Liver (tissue), 9 donors: ENCODE results near the gene ABLIM3. TPM values are rescaled to one million over a fixed set of nuclear protein-coding genes. Genes with fewer than 3 reads are reported as not detected.

Experiments used
- DNase-seq: peaks from one replicate; pipeline ENCODE4 v3.0.0-alpha.2; 2017; ENCODE audit warnings: low spot score
- H3K27ac ChIP-seq, 2 donors: one replicate each; pipeline ENCODE4 v1.7.0; 2013; ENCODE audit warnings: inconsistent platforms in 2 of 2, low read length in 2 of 2, control low read depth in 1 of 2, low read depth in 1 of 2, mild to moderate bottlenecking in 1 of 2
- H3K27me3 ChIP-seq, 4 donors: one replicate each; pipeline versions ENCODE4 v1.6.1 to v1.7.0; 2013; ENCODE audit warnings: low read length in 3 of 4, inconsistent platforms in 1 of 4, mild to moderate bottlenecking in 1 of 4, moderate library complexity in 1 of 4; ENCODE audit not compliant: control insufficient read depth in 4 of 4, insufficient read depth in 4 of 4
- H3K36me3 ChIP-seq, 4 donors: one replicate each; pipeline versions ENCODE4 v1.6.1 to v1.7.0; 2013; ENCODE audit warnings: low read length in 3 of 4, mild to moderate bottlenecking in 3 of 4, low read depth in 1 of 4, moderate library complexity in 1 of 4; ENCODE audit not compliant: control insufficient read depth in 4 of 4, insufficient read depth in 3 of 4
- H3K4me1 ChIP-seq, 4 donors: one replicate each; pipeline versions ENCODE4 v1.6.1 to v1.7.0; 2013; ENCODE audit warnings: low read length in 3 of 4, mild to moderate bottlenecking in 3 of 4, moderate library complexity in 1 of 4; ENCODE audit not compliant: control insufficient read depth in 4 of 4, insufficient read depth in 4 of 4
- H3K4me3 ChIP-seq, 3 donors: one replicate each; pipeline versions ENCODE4 v1.6.1 to v1.7.0; 2013; ENCODE audit warnings: low read length in 3 of 3, control low read depth in 1 of 3, low read depth in 1 of 3, mild to moderate bottlenecking in 1 of 3
- H3K9ac ChIP-seq, 2 donors: one replicate each; pipeline ENCODE4 v1.7.0; 2013; ENCODE audit warnings: low read length in 2 of 2, mild to moderate bottlenecking in 2 of 2, moderate library complexity in 2 of 2, control low read depth in 1 of 2, low read depth in 1 of 2
- H3K9me3 ChIP-seq, 4 donors: one replicate each; pipeline versions ENCODE4 v1.6.1 to v1.7.0; 2013; ENCODE audit warnings: low read length in 3 of 4; ENCODE audit not compliant: control insufficient read depth in 4 of 4
- ATF3 ChIP-seq: IDR thresholded peaks from 2 replicates; pipeline ENCODE4 v1.6.1; 2016; ENCODE audit warnings: antibody characterized with exemption
- EGR1 ChIP-seq, 2 donors: IDR thresholded peaks; 2 replicates each; pipeline ENCODE4 v1.6.1; 2016 to 2018; ENCODE audit warnings: antibody characterized with exemption in 2 of 2, low read depth in 2 of 2
- FOXA1 ChIP-seq: IDR thresholded peaks from 2 replicates; pipeline ENCODE4 v1.6.1; 2016; ENCODE audit warnings: antibody characterized with exemption
- FOXA2 ChIP-seq: IDR thresholded peaks from 2 replicates; pipeline ENCODE4 v1.6.1; 2016; ENCODE audit warnings: antibody characterized with exemption
- GABPA ChIP-seq, 2 donors: IDR thresholded peaks in 1 of 2; conservative IDR thresholded peaks in 1 of 2; 2 replicates each; pipeline ENCODE4 v1.6.1; 2016; ENCODE audit warnings: antibody characterized with exemption in 2 of 2, mild to moderate bottlenecking in 1 of 2, moderate library complexity in 1 of 2
- HNF4A ChIP-seq, 2 donors: conservative IDR thresholded peaks; 2 replicates each; pipeline ENCODE4 v1.6.1; 2016; ENCODE audit warnings: antibody characterized with exemption in 2 of 2, mild to moderate bottlenecking in 2 of 2
- HNF4G ChIP-seq: IDR thresholded peaks from 2 replicates; pipeline ENCODE4 v1.6.1; 2016; ENCODE audit warnings: antibody characterized with exemption
- JUND ChIP-seq, 2 donors: IDR thresholded peaks; 2 replicates each; pipeline ENCODE4 v1.6.1; 2016; ENCODE audit warnings: antibody characterized with exemption in 2 of 2
- NR2F2 ChIP-seq: IDR thresholded peaks from 2 replicates; pipeline ENCODE4 v1.6.1; 2016; ENCODE audit warnings: antibody characterized with exemption
- RAD21 ChIP-seq, 2 donors: IDR thresholded peaks; 2 replicates each; pipeline ENCODE4 v1.6.1; 2016; ENCODE audit warnings: antibody characterized with exemption in 2 of 2, mild to moderate bottlenecking in 2 of 2
- REST ChIP-seq: IDR thresholded peaks from 2 replicates; pipeline ENCODE4 v1.6.1; 2016; ENCODE audit warnings: antibody characterized with exemption, mild to moderate bottlenecking
- RXRA ChIP-seq, 2 donors: IDR thresholded peaks; 2 replicates each; pipeline ENCODE4 v1.6.1; 2017 to 2018; ENCODE audit warnings: antibody characterized with exemption in 2 of 2, mild to moderate bottlenecking in 1 of 2
- SP1 ChIP-seq: IDR thresholded peaks from 2 replicates; pipeline ENCODE4 v1.6.1; 2018; ENCODE audit warnings: antibody characterized with exemption, mild to moderate bottlenecking
- TAF1 ChIP-seq: conservative IDR thresholded peaks from 2 replicates; pipeline ENCODE4 v1.6.1; 2016; ENCODE audit warnings: antibody characterized with exemption, mild to moderate bottlenecking
- YY1 ChIP-seq: IDR thresholded peaks from 2 replicates; pipeline ENCODE4 v1.6.1; 2016; ENCODE audit warnings: antibody characterized with exemption, mild to moderate bottlenecking
- WGBS: extraction: QIAGEN DNeasy Blood & Tissue Kit; methylation state at CpG from one replicate; pipeline ENCODE4 v1.1.7; 2013; 5-methylcytosine and 5-hydroxymethylcytosine counted together
- polyA plus RNA-seq, 2 donors: library from polyadenylated mRNA; stranded (reverse) in 1 of 2; unstranded in 1 of 2; fragments of 200-250 nt in 1 of 2; fragments of >200 nt in 1 of 2; fragmentation: Nextera tagmentation in 1 of 2; extraction: Ambion mirVana in 1 of 2; gene quantifications; one replicate each; pipeline versions ENCODE4 v1.2.1 to v1.2.3, GENCODE V29; 2013 to 2015
- total RNA-seq, 2 donors: library from RNA; depleted of rRNA; stranded (reverse); fragments of >200 nt; gene quantifications; one replicate each; pipeline ENCODE4 v1.2.3, GENCODE V29; 2014
- TF ChIP-seq, protein P1 (sequence below): IDR thresholded peaks from 2 replicates; pipeline ENCODE4 v1.6.1; 2016; ENCODE audit warnings: antibody characterized with exemption
- TF ChIP-seq, protein P2 (sequence below): fragments of 150-350 bp; IDR thresholded peaks from 2 replicates; pipeline ENCODE4 v1.5.1; 2017; ENCODE audit warnings: improper control_type of control experiment, low read depth, low read length; ENCODE audit not compliant: missing input control
- TF ChIP-seq, protein P3 (sequence below): IDR thresholded peaks from 2 replicates; pipeline ENCODE4 v1.6.1; 2016; ENCODE audit warnings: antibody characterized with exemption
- donor health status: healthy.
- donor health status: healthy.
- donor health status: healthy.
- donor health status: healthy.
- donor health status: healthy.

ABLIM3 gene
- total and polyA plus RNA-seq, 4 donors, result 6.8 to 131 (median 43.1) TPM

DNA sequence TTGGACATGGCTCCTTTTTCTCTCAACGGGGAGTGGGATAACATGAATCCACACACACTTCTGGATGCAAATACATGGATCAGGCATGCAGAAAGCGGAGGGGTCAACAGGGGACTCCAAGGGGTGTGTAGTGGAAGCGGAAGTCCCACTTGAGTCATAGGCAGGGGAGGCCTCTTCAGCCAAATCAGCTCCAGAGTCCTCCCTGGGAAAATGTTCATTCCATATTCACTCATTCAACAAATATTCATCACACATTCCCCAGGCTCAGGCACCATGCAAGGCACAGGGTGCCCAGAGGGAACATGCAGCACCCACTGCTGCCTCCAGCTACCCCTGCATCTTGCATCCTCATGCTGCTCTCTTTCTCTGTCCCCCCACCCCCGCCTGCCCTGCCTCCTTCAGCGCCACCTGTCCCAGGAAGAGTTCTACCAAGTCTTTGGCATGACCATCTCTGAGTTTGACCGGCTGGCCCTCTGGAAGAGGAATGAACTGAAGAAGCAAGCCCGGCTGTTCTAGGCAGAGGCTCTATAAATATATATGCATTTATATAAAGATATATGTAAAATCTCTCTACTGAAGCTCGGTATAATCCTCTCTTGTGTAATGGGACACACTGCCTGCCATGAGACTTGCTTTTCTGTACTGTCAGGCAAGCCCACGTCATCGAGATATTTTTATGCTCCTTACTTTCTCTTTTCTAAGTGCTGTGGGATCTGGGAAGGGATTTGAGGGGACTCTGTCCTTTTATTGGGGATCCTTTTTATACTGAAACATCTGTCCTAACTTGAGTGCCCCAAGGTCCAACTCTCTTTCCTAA is 116.8 kb downstream of the ABLIM3 start:
- TF ChIP-seq, protein P1, sequence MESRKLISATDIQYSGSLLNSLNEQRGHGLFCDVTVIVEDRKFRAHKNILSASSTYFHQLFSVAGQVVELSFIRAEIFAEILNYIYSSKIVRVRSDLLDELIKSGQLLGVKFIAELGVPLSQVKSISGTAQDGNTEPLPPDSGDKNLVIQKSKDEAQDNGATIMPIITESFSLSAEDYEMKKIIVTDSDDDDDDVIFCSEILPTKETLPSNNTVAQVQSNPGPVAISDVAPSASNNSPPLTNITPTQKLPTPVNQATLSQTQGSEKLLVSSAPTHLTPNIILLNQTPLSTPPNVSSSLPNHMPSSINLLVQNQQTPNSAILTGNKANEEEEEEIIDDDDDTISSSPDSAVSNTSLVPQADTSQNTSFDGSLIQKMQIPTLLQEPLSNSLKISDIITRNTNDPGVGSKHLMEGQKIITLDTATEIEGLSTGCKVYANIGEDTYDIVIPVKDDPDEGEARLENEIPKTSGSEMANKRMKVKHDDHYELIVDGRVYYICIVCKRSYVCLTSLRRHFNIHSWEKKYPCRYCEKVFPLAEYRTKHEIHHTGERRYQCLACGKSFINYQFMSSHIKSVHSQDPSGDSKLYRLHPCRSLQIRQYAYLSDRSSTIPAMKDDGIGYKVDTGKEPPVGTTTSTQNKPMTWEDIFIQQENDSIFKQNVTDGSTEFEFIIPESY, result no peak
- TF ChIP-seq HNF4G (no peak), TAF1 (no peak), FOXA1 (no peak), JUND (IDR thresholded peaks at IDR 0.05) (no peak), EGR1 (IDR thresholded peaks at IDR 0.05; ENCODE audit: low read depth in 2 of 2) (no peak), SP1 (no peak), ATF3 (no peak), RXRA (IDR thresholded peaks at IDR 0.05) (no peak), GABPA (IDR thresholded peaks at IDR 0.05 in 1 of 2, conservative IDR thresholded peaks at IDR 0.05 in 1 of 2) (no peak), RAD21 (IDR thresholded peaks at IDR 0.05) (no peak), HNF4A (conservative IDR thresholded peaks at IDR 0.05) (no peak), REST (no peak), NR2F2 (no peak), YY1 (no peak), FOXA2 (no peak)
- TF ChIP-seq, protein P2, sequence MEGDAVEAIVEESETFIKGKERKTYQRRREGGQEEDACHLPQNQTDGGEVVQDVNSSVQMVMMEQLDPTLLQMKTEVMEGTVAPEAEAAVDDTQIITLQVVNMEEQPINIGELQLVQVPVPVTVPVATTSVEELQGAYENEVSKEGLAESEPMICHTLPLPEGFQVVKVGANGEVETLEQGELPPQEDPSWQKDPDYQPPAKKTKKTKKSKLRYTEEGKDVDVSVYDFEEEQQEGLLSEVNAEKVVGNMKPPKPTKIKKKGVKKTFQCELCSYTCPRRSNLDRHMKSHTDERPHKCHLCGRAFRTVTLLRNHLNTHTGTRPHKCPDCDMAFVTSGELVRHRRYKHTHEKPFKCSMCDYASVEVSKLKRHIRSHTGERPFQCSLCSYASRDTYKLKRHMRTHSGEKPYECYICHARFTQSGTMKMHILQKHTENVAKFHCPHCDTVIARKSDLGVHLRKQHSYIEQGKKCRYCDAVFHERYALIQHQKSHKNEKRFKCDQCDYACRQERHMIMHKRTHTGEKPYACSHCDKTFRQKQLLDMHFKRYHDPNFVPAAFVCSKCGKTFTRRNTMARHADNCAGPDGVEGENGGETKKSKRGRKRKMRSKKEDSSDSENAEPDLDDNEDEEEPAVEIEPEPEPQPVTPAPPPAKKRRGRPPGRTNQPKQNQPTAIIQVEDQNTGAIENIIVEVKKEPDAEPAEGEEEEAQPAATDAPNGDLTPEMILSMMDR, result no peak
- TF ChIP-seq, protein P3, sequence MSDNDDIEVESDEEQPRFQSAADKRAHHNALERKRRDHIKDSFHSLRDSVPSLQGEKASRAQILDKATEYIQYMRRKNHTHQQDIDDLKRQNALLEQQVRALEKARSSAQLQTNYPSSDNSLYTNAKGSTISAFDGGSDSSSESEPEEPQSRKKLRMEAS, result no peak
- H3K27me3 ChIP-seq, result no peaks in the 10 kb centered on the region
- no peak for DNase-seq
- H3K9me3 ChIP-seq, result no peaks in the 10 kb centered on the region
- H3K4me3 ChIP-seq, result no peak overlapping the region
- peaks cover 0 to 23% (median 11%) of the 10 kb centered on the region in 4 donors for H3K36me3 ChIP-seq
- no peak overlapping the region for H3K9ac ChIP-seq
- no peaks in the 10 kb centered on the region for H3K4me1 ChIP-seq
- 92% methylated on average over 10 of the region's 10 CpGs for WGBS
- H3K27ac ChIP-seq, result no peak overlapping the region
